HepG2 (cell line): ENCODE data around the gene ARL4D. TPM values are rescaled to one million over a fixed set of nuclear protein-coding genes. Genes with fewer than 3 reads are reported as not detected.

ENCODE experiments used
- HIVEP1 ChIP-seq: sonication (generic); formaldehyde crosslinking; IDR thresholded peaks from 2 replicates; pipeline ENCODE4 v1.4.0; 2020; ENCODE audit warnings: mild to moderate bottlenecking, missing genetic modification reagents
- MAFG ChIP-seq: sonication (generic); formaldehyde crosslinking; IDR thresholded peaks from 2 replicates; pipeline ENCODE4 v1.5.1; 2020; ENCODE audit warnings: mild to moderate bottlenecking, missing genetic modification reagents
- MED1 ChIP-seq: sonication (generic); formaldehyde crosslinking; IDR thresholded peaks from 2 replicates; pipeline ENCODE4 v1.4.0; 2020; ENCODE audit warnings: missing genetic modification reagents
- MEIS1 ChIP-seq: sonication (generic); formaldehyde crosslinking; IDR thresholded peaks from 2 replicates; pipeline ENCODE4 v1.9.0; 2021; ENCODE audit warnings: mild to moderate bottlenecking, missing genetic modification reagents, moderate library complexity, borderline replicate concordance
- ZNF205 ChIP-seq: IDR thresholded peaks from 2 replicates; pipeline ENCODE4 v1.6.1; 2018; ENCODE audit warnings: missing biosample characterization, missing genetic modification reagents
- ZNF207 ChIP-seq: fragments of 450-650 bp; IDR thresholded peaks from 2 replicates; pipeline ENCODE4 v1.6.1; 2016; ENCODE audit warnings: antibody characterized with exemption, borderline replicate concordance
- ZNF382 ChIP-seq: sonication (generic); formaldehyde crosslinking; IDR thresholded peaks from 2 replicates; pipeline ENCODE4 v1.5.0; 2020; ENCODE audit warnings: missing genetic modification reagents, mild to moderate bottlenecking, borderline replicate concordance
- ZNF614 ChIP-seq: IDR thresholded peaks from 2 replicates; pipeline ENCODE4 v1.6.1; 2018; ENCODE audit warnings: missing biosample characterization, missing genetic modification reagents, inconsistent platforms, borderline replicate concordance
- ZNF772 ChIP-seq: sonication (generic); formaldehyde crosslinking; IDR thresholded peaks from 2 replicates; pipeline ENCODE4 v1.5.0; 2020; ENCODE audit warnings: mild to moderate bottlenecking, missing genetic modification reagents
- polyA plus RNA-seq, 8 experiments: library from polyadenylated mRNA; depleted of rRNA in 3 of 8; stranded (reverse) in 7 of 8; unstranded in 1 of 8; fragments of >200 nt; fragmentation: Illumina TruSeq in 4 of 8; extraction: Trizol in 4 of 8; gene quantifications; 2 replicates each; pipeline versions ENCODE4 v1.2.1 to v1.2.3, GENCODE V29; 2011 to 2016; ENCODE audit warnings: low read depth in 4 of 8, missing spikeins in 1 of 8, mixed read lengths in 1 of 8; ENCODE audit not compliant: insufficient read depth in 1 of 8
- total RNA-seq, 5 experiments: library from RNA; depleted of rRNA; stranded (reverse); fragments of >200 nt; fragmentation: Illumina TruSeq; extraction: Trizol; gene quantifications; 2 replicates each; pipeline ENCODE4 v1.2.3, GENCODE V29; 2016; ENCODE audit warnings: low read depth in 1 of 5
- TF ChIP-seq, protein P1 (sequence below): sonication (generic); formaldehyde crosslinking; conservative IDR thresholded peaks from 2 replicates; pipeline ENCODE4 v1.4.0; 2020; ENCODE audit warnings: mild to moderate bottlenecking, missing genetic modification reagents, moderate library complexity
- TF ChIP-seq, protein P2 (sequence below): sonication (generic); formaldehyde crosslinking; IDR thresholded peaks from 2 replicates; pipeline ENCODE4 v1.9.0; 2021; ENCODE audit warnings: missing genetic modification reagents, mild to moderate bottlenecking, borderline replicate concordance
- TF ChIP-seq, protein P3 (sequence below): sonication (generic); formaldehyde crosslinking; IDR thresholded peaks from 2 replicates; pipeline ENCODE4 v1.5.0; 2020; ENCODE audit warnings: missing genetic modification reagents
- TF ChIP-seq, protein P4 (sequence below): sonication (generic); formaldehyde crosslinking; IDR thresholded peaks from 2 replicates; pipeline ENCODE4 v1.5.0; 2020; ENCODE audit warnings: mild to moderate bottlenecking, low read depth, missing genetic modification reagents, borderline replicate concordance
- TF ChIP-seq, protein P5 (sequence below): IDR thresholded peaks from 2 replicates; pipeline ENCODE4 v1.6.1; 2016
- TF ChIP-seq, protein P6 (sequence below): sonication (generic); formaldehyde crosslinking; conservative IDR thresholded peaks from 2 replicates; pipeline ENCODE4 v1.4.0; 2020; ENCODE audit warnings: missing genetic modification reagents
- TF ChIP-seq, protein P7 (sequence below): sonication (generic); formaldehyde crosslinking; IDR thresholded peaks from 2 replicates; pipeline ENCODE4 v1.5.0; 2020; ENCODE audit warnings: missing genetic modification reagents

Gene ARL4D
- total and polyA plus RNA-seq, 2 of the 13 experiments (the other 11 are each of a cell fraction or from before 2014, with no cell fraction given), result 9.0 to 25.9 TPM

DNA sequence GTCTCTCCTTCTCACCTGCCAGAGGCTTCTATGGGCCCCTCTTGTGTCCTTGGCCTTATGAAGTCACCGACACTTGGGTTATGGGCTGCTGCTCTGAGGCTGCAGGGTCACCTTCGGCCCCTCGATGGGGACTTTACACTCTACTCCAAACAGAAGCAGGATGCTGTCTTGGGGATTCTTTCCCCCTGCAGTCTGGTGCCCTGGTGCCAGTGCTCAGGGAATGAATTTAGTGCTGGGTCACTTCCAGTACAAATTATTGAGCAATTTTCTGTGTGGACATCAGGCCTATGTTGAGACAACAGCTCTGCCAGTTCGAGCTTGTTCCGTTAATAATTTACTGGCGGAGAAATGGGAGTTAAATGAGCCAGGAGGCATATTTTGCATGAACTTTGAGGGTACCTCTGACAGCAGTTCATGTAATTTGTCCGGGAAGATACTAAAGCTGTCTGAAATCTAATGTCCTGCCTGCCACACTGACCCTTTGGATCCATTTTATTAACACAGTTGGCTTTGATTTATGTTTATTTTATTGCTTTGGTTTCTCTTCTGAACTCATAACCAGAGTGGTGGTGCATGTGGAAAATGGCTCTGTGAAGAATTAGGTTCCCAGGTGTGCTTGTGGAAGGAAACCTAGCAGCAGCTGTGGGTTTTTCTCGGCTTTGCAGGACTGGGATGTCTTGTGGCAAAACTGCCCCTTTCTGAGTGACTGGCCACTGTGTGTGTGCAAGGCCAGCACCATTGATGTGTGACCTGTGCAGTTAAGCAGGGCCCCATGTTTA is 50.9 kb downstream of the ARL4D start (continued):
- peak; percentile 83 for TF ChIP-seq ZNF772 (CRISPR knock-in tag)
- peak; percentile 68; the same call in 1 of the 2 replicates for TF ChIP-seq ZNF614
- peak; percentile 97 for TF ChIP-seq MED1 (CRISPR knock-in tag)
- TF ChIP-seq MAFG, result no peak
- no peak for TF ChIP-seq ZNF382 (CRISPR knock-in tag)
- TF ChIP-seq, protein P1, sequence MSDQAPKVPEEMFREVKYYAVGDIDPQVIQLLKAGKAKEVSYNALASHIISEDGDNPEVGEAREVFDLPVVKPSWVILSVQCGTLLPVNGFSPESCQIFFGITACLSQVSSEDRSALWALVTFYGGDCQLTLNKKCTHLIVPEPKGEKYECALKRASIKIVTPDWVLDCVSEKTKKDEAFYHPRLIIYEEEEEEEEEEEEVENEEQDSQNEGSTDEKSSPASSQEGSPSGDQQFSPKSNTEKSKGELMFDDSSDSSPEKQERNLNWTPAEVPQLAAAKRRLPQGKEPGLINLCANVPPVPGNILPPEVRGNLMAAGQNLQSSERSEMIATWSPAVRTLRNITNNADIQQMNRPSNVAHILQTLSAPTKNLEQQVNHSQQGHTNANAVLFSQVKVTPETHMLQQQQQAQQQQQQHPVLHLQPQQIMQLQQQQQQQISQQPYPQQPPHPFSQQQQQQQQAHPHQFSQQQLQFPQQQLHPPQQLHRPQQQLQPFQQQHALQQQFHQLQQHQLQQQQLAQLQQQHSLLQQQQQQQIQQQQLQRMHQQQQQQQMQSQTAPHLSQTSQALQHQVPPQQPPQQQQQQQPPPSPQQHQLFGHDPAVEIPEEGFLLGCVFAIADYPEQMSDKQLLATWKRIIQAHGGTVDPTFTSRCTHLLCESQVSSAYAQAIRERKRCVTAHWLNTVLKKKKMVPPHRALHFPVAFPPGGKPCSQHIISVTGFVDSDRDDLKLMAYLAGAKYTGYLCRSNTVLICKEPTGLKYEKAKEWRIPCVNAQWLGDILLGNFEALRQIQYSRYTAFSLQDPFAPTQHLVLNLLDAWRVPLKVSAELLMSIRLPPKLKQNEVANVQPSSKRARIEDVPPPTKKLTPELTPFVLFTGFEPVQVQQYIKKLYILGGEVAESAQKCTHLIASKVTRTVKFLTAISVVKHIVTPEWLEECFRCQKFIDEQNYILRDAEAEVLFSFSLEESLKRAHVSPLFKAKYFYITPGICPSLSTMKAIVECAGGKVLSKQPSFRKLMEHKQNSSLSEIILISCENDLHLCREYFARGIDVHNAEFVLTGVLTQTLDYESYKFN (CRISPR knock-in tag), result peak; percentile 98
- TF ChIP-seq, protein P2, sequence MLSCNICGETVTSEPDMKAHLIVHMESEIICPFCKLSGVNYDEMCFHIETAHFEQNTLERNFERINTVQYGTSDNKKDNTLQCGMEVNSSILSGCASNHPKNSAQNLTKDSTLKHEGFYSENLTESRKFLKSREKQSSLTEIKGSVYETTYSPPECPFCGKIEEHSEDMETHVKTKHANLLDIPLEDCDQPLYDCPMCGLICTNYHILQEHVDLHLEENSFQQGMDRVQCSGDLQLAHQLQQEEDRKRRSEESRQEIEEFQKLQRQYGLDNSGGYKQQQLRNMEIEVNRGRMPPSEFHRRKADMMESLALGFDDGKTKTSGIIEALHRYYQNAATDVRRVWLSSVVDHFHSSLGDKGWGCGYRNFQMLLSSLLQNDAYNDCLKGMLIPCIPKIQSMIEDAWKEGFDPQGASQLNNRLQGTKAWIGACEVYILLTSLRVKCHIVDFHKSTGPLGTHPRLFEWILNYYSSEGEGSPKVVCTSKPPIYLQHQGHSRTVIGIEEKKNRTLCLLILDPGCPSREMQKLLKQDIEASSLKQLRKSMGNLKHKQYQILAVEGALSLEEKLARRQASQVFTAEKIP (CRISPR knock-in tag), result no peak
- TF ChIP-seq ZNF207, result no peak
- TF ChIP-seq, protein P3, sequence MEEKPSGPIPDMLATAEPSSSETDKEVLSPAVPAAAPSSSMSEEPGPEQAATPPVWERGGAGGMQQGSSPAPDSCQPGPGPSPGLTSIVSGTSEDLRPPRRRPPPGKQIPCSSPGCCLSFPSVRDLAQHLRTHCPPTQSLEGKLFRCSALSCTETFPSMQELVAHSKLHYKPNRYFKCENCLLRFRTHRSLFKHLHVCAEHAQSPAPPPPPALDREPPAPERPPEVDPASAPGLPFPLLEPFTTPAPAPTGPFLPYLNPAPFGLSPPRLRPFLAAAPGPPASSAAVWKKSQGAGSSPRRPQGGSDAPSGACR (CRISPR knock-in tag), result no peak
- TF ChIP-seq MEIS1 (CRISPR knock-in tag), result no peak
- TF ChIP-seq, protein P4, sequence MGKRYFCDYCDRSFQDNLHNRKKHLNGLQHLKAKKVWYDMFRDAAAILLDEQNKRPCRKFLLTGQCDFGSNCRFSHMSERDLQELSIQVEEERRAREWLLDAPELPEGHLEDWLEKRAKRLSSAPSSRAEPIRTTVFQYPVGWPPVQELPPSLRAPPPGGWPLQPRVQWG (CRISPR knock-in tag), result no peak
- TF ChIP-seq, protein P5, sequence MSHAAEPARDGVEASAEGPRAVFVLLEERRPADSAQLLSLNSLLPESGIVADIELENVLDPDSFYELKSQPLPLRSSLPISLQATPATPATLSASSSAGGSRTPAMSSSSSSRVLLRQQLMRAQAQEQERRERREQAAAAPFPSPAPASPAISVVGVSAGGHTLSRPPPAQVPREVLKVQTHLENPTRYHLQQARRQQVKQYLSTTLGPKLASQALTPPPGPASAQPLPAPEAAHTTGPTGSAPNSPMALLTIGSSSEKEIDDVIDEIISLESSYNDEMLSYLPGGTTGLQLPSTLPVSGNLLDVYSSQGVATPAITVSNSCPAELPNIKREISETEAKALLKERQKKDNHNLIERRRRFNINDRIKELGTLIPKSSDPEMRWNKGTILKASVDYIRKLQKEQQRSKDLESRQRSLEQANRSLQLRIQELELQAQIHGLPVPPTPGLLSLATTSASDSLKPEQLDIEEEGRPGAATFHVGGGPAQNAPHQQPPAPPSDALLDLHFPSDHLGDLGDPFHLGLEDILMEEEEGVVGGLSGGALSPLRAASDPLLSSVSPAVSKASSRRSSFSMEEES, result no peak; the same call in 1 of the 2 replicates
- no peak; the same call in 1 of the 2 replicates for TF ChIP-seq ZNF205 (CRISPR knock-in tag)
- TF ChIP-seq HIVEP1, result peak; percentile 40; the same call in 1 of the 2 replicates
- TF ChIP-seq, protein P6, sequence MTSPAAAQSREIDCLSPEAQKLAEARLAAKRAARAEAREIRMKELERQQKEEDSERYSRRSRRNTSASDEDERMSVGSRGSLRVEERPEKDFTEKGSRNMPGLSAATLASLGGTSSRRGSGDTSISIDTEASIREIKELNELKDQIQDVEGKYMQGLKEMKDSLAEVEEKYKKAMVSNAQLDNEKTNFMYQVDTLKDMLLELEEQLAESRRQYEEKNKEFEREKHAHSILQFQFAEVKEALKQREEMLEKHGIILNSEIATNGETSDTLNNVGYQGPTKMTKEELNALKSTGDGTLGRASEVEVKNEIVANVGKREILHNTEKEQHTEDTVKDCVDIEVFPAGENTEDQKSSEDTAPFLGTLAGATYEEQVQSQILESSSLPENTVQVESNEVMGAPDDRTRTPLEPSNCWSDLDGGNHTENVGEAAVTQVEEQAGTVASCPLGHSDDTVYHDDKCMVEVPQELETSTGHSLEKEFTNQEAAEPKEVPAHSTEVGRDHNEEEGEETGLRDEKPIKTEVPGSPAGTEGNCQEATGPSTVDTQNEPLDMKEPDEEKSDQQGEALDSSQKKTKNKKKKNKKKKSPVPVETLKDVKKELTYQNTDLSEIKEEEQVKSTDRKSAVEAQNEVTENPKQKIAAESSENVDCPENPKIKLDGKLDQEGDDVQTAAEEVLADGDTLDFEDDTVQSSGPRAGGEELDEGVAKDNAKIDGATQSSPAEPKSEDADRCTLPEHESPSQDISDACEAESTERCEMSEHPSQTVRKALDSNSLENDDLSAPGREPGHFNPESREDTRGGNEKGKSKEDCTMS (CRISPR knock-in tag), result no peak
- TF ChIP-seq, protein P7, sequence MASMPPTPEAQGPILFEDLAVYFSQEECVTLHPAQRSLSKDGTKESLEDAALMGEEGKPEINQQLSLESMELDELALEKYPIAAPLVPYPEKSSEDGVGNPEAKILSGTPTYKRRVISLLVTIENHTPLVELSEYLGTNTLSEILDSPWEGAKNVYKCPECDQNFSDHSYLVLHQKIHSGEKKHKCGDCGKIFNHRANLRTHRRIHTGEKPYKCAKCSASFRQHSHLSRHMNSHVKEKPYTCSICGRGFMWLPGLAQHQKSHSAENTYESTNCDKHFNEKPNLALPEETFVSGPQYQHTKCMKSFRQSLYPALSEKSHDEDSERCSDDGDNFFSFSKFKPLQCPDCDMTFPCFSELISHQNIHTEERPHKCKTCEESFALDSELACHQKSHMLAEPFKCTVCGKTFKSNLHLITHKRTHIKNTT (CRISPR knock-in tag), result no peak
